Chondrocyte (in vitro differentiated cells): ENCODE results near the gene PKM. TPM values are rescaled to one million over a fixed set of nuclear protein-coding genes. Genes with fewer than 3 reads are reported as not detected.

Experiments
- DNase-seq: peaks from one replicate; pipeline ENCODE4 v3.0.0; 2021; ENCODE audit warnings: mixed read lengths, low spot score
- H3K27ac Mint-ChIP-seq: one replicate; pipeline ENCODE4 v1.8.0; 2021; ENCODE audit warnings: mild to moderate bottlenecking, moderate library complexity, mixed read lengths; ENCODE audit not compliant: unreplicated experiment
- H3K27me3 Mint-ChIP-seq: 2 replicates; pipeline ENCODE4 v1.8.0; 2021; ENCODE audit warnings: low read depth, mixed read lengths
- H3K36me3 Mint-ChIP-seq: 2 replicates; pipeline ENCODE4 v1.8.0; 2021; ENCODE audit warnings: low read depth, mixed read lengths
- H3K4me1 Mint-ChIP-seq: 2 replicates; pipeline ENCODE4 v1.8.0; 2021; ENCODE audit warnings: low read depth, mild to moderate bottlenecking, mixed read lengths
- H3K4me3 Mint-ChIP-seq: one replicate; pipeline ENCODE4 v1.8.0; 2021; ENCODE audit warnings: mild to moderate bottlenecking, moderate library complexity, mixed read lengths; ENCODE audit not compliant: unreplicated experiment
- H3K9me3 Mint-ChIP-seq: 2 replicates; pipeline ENCODE4 v1.8.0; 2021; ENCODE audit warnings: low read depth, mixed read lengths
- total RNA-seq: library from RNA; stranded (reverse); gene quantifications from 3 replicates; pipeline ENCODE4 v1.2.1, GENCODE V29; 2021
- TF ChIP-seq, protein P1 (sequence below): fragments of 200-600 bp; sonication (generic); IDR thresholded peaks from 2 replicates; pipeline ENCODE4 v1.5.0; 2021; ENCODE audit warnings: antibody characterized with exemption, mild to moderate bottlenecking, moderate library complexity

The PKM gene
- total RNA-seq, 1 donor from 2014 or later, result 976 TPM

DNA sequence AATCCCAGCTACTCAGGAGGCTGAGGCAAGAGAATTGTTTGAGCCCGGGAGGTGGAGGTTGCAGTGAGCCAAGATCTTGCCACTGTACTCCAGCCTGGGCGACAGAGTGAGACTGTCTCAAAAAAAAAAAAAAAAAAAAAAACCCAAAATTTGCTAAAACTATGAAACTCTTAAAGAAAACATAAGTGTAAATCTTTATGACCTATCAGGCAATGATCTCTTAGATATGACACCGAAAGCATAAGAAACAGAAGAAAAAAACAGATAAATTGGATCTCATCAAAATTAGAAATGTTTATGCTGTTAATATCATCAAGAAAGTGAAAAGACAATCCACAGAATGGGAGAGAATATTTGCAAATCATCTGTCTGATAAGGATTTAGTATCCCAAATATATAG, 48.7 kb downstream of the PKM start:
- no peak for DNase-seq
- H3K9me3 Mint-ChIP-seq, result no peaks in the 10 kb centered on the region

GRCh38 chr15:72180761-72181324, 50.1 kb downstream of the PKM start:
- H3K27me3 Mint-ChIP-seq, result no peaks in the 10 kb centered on the region
- H3K27ac Mint-ChIP-seq, result no peak overlapping the region
- H3K36me3 Mint-ChIP-seq, result no peaks in the 10 kb centered on the region
- no peak for DNase-seq
- TF ChIP-seq, protein P1, sequence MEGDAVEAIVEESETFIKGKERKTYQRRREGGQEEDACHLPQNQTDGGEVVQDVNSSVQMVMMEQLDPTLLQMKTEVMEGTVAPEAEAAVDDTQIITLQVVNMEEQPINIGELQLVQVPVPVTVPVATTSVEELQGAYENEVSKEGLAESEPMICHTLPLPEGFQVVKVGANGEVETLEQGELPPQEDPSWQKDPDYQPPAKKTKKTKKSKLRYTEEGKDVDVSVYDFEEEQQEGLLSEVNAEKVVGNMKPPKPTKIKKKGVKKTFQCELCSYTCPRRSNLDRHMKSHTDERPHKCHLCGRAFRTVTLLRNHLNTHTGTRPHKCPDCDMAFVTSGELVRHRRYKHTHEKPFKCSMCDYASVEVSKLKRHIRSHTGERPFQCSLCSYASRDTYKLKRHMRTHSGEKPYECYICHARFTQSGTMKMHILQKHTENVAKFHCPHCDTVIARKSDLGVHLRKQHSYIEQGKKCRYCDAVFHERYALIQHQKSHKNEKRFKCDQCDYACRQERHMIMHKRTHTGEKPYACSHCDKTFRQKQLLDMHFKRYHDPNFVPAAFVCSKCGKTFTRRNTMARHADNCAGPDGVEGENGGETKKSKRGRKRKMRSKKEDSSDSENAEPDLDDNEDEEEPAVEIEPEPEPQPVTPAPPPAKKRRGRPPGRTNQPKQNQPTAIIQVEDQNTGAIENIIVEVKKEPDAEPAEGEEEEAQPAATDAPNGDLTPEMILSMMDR, result no peak
- H3K9me3 Mint-ChIP-seq, result no peaks in the 10 kb centered on the region
- H3K4me3 Mint-ChIP-seq, result no peak overlapping the region
- peaks cover 15% of the 10 kb centered on the region for H3K4me1 Mint-ChIP-seq

More for the DNA sequence above, 48.7 kb downstream of the PKM start:
- Mint-ChIP-seq H3K27ac (no peak overlapping the region), H3K4me1 (peaks cover 15% of the 10 kb centered on the region), H3K36me3 (no peaks in the 10 kb centered on the region), H3K27me3 (no peaks in the 10 kb centered on the region), H3K4me3 (no peak overlapping the region)
- TF ChIP-seq, protein P1, result no peak

- DNase-seq, result no peak
- TF ChIP-seq, protein P1, result no peak
- Mint-ChIP-seq H3K4me1 (peaks cover 15% of the 10 kb centered on the region), H3K4me3 (no peak overlapping the region), H3K27me3 (peaks cover 4% of the 10 kb centered on the region), H3K36me3 (no peaks in the 10 kb centered on the region), H3K27ac (peak overlapping the region; percentile 45), H3K9me3 (no peaks in the 10 kb centered on the region)
Observed at GRCh38 chr15:72179950-72180581, 50.9 kb downstream of the PKM start.

DNA sequence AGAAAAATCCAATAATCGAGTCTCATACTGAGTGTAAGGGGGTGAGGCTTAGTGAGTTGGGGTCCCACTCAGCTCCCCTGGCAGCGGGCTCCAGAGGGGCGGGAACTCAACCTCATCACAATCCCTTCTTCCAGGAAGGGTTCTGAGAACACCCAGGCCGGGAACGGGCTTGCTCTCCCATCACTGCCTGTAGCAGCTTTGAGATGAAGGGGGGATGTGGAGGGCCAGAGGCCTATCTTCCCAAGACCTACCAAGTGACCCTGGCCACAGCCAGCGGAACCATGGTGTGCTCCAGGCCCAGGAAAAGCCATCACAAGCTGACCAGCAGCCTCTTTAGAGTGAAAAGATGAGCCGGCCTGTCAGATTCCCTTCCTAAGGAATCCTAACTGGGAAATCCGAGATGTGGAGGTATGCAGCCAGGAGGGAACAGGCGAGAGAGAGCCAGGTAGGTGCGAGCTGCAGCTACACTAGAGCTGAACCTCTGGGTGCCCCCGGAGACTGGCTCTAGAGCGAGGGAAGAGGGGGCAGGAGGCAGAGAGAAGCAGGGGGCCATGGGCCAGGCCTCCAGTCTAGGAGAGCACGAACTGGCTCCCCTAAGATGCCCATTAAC, 51.9 kb downstream of the PKM start:
- Mint-ChIP-seq H3K4me3 (no peak overlapping the region), H3K36me3 (no peaks in the 10 kb centered on the region), H3K9me3 (no peaks in the 10 kb centered on the region), H3K27me3 (peaks cover 7% of the 10 kb centered on the region), H3K4me1 (peaks cover 12% of the 10 kb centered on the region), H3K27ac (no peak overlapping the region)
- DNase-seq, result no peak
- TF ChIP-seq, protein P1, result no peak

- H3K27ac Mint-ChIP-seq, result no peak overlapping the region
- no peaks in the 10 kb centered on the region for H3K36me3 Mint-ChIP-seq
- no peaks in the 10 kb centered on the region for H3K9me3 Mint-ChIP-seq
- no peak for DNase-seq
- H3K4me1 Mint-ChIP-seq, result peaks cover 8% of the 10 kb centered on the region
- H3K4me3 Mint-ChIP-seq, result no peak overlapping the region
- TF ChIP-seq, protein P1, result no peak
- peaks cover 9% of the 10 kb centered on the region for H3K27me3 Mint-ChIP-seq
Observed at GRCh38 chr15:72176743-72177142, 54.2 kb downstream of the PKM start.
